ENCODE data around the gene ZBTB42.

ZBTB42 gene

GRCh38 chr14:104800771-104801519 is at the start of gene ZBTB42:
Gene ZBTB42 (plus strand): TSS chr14:104801101. CDS start chr14:104801198, 97 bp downstream.
- peak; percentile 72 for DNase-seq

GRCh38 chr14:104751539-104752422 is 49.1 kb upstream of the ZBTB42 start:
- no peak for DNase-seq

- no peak for DNase-seq
These were observed 48.5 kb upstream of the ZBTB42 start for GRCh38 chr14:104752423-104752734.

GRCh38 chr14:104752735-104753527 is 48.0 kb upstream of the ZBTB42 start, which contains the start of gene SIVA1:
Gene SIVA1 (plus strand): TSS chr14:104753147. CDS start chr14:104753202, 55 bp downstream.
- DNase-seq, result peak; percentile 100

GRCh38 chr14:104753528-104754212 is 47.2 kb upstream of the ZBTB42 start:
- no peak for DNase-seq

GRCh38 chr14:104754213-104754851 is 46.6 kb upstream of the ZBTB42 start:
- DNase-seq, result no peak

- DNase-seq, result no peak
These were observed 45.3 kb upstream of the ZBTB42 start for GRCh38 chr14:104755621-104756020.

- DNase-seq, result no peak
These were observed 44.2 kb upstream of the ZBTB42 start for GRCh38 chr14:104756477-104757237.

- DNase-seq, result no peak
These were observed 43.7 kb upstream of the ZBTB42 start for GRCh38 chr14:104757238-104757585.

- no peak for DNase-seq
These were observed 43.1 kb upstream of the ZBTB42 start for GRCh38 chr14:104757681-104758392.

GRCh38 chr14:104758981-104759969 is 41.6 kb upstream of the ZBTB42 start:
- DNase-seq, result no peak

GRCh38 chr14:104765517-104765916 is 35.4 kb upstream of the ZBTB42 start:
- no peak for DNase-seq

GRCh38 chr14:104766256-104766862 is 34.5 kb upstream of the ZBTB42 start:
- no peak for DNase-seq

GRCh38 chr14:104766863-104767633 is 33.9 kb upstream of the ZBTB42 start:
- DNase-seq, result no peak

GRCh38 chr14:104767634-104767918 is 33.3 kb upstream of the ZBTB42 start:
- DNase-seq, result no peak

GRCh38 chr14:104768437-104769323 is 32.2 kb upstream of the ZBTB42 start:
- peak; percentile 94 for DNase-seq

Data from right hindlimb (tissue), 1 donor.